Measurements from ENCODE around the gene RPL14. TPM values are rescaled to one million over a fixed set of nuclear protein-coding genes. Genes with fewer than 3 reads are reported as not detected.

The RPL14 gene
- total RNA-seq, 1 experiment from 2014 or later: 624 TPM

DNA sequence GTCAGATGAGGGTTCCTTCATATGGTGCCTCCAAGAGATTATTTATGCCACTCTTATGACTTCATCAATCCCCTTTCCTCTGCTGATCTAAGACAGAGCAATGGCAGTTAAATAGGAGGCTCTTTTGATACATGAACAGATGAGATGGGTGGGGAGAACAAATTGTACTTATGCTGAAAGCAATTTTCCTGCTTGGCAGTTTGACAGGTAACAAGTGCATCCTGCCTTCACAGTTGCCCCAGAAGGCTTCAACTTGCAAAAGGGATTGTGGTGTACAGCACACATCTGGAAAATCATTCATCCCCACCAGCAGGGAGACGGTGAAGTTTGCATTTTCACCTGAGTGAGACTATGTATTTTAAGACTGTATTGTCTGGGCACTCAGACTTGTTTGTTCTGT is 42.9 kb upstream of the RPL14 start:
- POLR2A ChIA-PET (ENCODE audit: unreplicated experiment): no interaction called here

DNA sequence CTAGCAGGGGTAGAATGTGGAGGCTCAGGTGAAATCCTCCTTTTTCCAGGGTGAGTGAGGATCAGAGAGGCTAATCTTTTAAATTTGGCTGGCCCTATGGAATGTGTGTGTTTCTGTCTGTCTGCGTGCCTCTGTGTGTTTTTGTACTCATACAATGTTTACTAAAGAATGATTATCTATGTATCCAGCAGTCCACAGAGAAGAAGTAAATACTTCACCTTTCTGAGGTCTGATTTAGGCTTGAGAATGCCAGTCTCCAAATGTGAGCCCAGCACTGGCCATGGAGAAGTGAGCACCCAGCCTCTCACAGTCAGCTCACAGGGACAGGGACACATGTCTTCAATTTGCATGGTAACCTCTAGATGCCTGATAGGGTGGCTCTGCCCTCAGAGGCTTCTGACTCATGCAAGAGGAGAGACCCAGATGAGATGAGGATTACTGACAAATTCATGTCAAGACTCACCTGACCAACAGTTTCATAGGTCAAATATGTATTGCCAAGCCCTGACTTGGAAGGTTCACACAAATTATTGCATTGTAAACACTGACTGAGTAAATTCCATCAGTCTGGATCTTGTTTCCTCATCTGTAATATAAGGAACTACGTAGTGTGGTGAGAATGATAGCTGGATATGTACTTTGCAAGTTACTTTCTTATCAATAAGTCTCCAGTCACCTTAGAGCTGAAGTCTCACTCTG is 39.1 kb upstream of the RPL14 start:
- Histone ChIP-seq H3K27me3 (ENCODE audit: low read length) (no peaks in the 10 kb centered on the region), H3K36me3 (ENCODE audit: low read depth, low read length) (no peaks in the 10 kb centered on the region), H3K27ac (ENCODE audit: low read length) (peak overlapping the region; percentile 71), H3K9ac (ENCODE audit: low read length) (peak overlapping the region; percentile 2; the same call in 1 of the 2 replicates), H3K79me2 (ENCODE audit: low read length) (no peaks in the 10 kb centered on the region), H3K4me2 (ENCODE audit: low read length) (peak overlapping the region; percentile 50), H3F3A (ENCODE audit: low read length, unreplicated experiment) (no peaks in the 10 kb centered on the region), H3K9me2 (replicated peaks; ENCODE audit: low read length) (no peaks in the 10 kb centered on the region), H3K9me3 (ENCODE audit: low read length) (no peaks in the 10 kb centered on the region), H3K4me1 (ENCODE audit: insufficient read depth, low read length) (peaks cover 21% of the 10 kb centered on the region), H2AFZ (ENCODE audit: low read length) (no peak overlapping the region), H3K4me3 (ENCODE audit: low read length) (no peak overlapping the region), H4K20me1 (ENCODE audit: low read length) (no peaks in the 10 kb centered on the region)
- BruUV-seq (replicated peaks): no TSS peak
- POLR2A ChIA-PET (ENCODE audit: unreplicated experiment): no interaction called here
- CTCF ChIA-PET: no interaction called here
- DNase-seq (peak; percentile 84), ATAC-seq (peak; percentile 83)
- intact Hi-C loops (cut with micrococcal nuclease): no loop called here
- TF ChIP-seq, protein P1, sequence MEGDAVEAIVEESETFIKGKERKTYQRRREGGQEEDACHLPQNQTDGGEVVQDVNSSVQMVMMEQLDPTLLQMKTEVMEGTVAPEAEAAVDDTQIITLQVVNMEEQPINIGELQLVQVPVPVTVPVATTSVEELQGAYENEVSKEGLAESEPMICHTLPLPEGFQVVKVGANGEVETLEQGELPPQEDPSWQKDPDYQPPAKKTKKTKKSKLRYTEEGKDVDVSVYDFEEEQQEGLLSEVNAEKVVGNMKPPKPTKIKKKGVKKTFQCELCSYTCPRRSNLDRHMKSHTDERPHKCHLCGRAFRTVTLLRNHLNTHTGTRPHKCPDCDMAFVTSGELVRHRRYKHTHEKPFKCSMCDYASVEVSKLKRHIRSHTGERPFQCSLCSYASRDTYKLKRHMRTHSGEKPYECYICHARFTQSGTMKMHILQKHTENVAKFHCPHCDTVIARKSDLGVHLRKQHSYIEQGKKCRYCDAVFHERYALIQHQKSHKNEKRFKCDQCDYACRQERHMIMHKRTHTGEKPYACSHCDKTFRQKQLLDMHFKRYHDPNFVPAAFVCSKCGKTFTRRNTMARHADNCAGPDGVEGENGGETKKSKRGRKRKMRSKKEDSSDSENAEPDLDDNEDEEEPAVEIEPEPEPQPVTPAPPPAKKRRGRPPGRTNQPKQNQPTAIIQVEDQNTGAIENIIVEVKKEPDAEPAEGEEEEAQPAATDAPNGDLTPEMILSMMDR (conservative IDR thresholded peaks at IDR 0.05; ENCODE audit: low read depth, low read length): no peak
- TF ChIP-seq EZH2phosphoT487 (IDR thresholded peaks at IDR 0.05; ENCODE audit: borderline replicate concordance, low read length): no peak
- TF ChIP-seq EZH2 (IDR thresholded peaks at IDR 0.05; ENCODE audit: low read length, unreplicated experiment): no peak

More for the DNA sequence above, 42.9 kb upstream of the RPL14 start:
- Histone ChIP-seq H3K79me2 (ENCODE audit: low read length) (no peaks in the 10 kb centered on the region), H4K20me1 (ENCODE audit: low read length) (no peaks in the 10 kb centered on the region), H3K27ac (ENCODE audit: low read length) (no peak overlapping the region), H3K4me2 (ENCODE audit: low read length) (no peak overlapping the region), H3K9me3 (ENCODE audit: low read length) (no peaks in the 10 kb centered on the region), H3K4me1 (ENCODE audit: insufficient read depth, low read length) (peaks cover 21% of the 10 kb centered on the region), H3K36me3 (ENCODE audit: low read depth, low read length) (no peaks in the 10 kb centered on the region), H3F3A (ENCODE audit: low read length, unreplicated experiment) (no peaks in the 10 kb centered on the region), H3K9ac (ENCODE audit: low read length) (no peak overlapping the region), H3K9me2 (replicated peaks; ENCODE audit: low read length) (no peaks in the 10 kb centered on the region), H3K4me3 (ENCODE audit: low read length) (no peak overlapping the region), H3K27me3 (ENCODE audit: low read length) (no peaks in the 10 kb centered on the region), H2AFZ (ENCODE audit: low read length) (no peak overlapping the region)
- BruUV-seq (replicated peaks): no TSS peak
- TF ChIP-seq EZH2 (IDR thresholded peaks at IDR 0.05; ENCODE audit: low read length, unreplicated experiment) (no peak), EZH2phosphoT487 (IDR thresholded peaks at IDR 0.05; ENCODE audit: borderline replicate concordance, low read length) (no peak)
- TF ChIP-seq, protein P1 (conservative IDR thresholded peaks at IDR 0.05; ENCODE audit: low read depth, low read length): no peak
- DNase-seq (no peak), ATAC-seq (no peak)
- CTCF ChIA-PET: no interaction called here
- intact Hi-C loops (cut with micrococcal nuclease): no loop called here

- Histone ChIP-seq H3K9me2 (replicated peaks; ENCODE audit: low read length) (no peaks in the 10 kb centered on the region), H3K4me2 (ENCODE audit: low read length) (no peak overlapping the region), H4K20me1 (ENCODE audit: low read length) (no peaks in the 10 kb centered on the region), H2AFZ (ENCODE audit: low read length) (no peak overlapping the region), H3K4me3 (ENCODE audit: low read length) (no peak overlapping the region), H3K79me2 (ENCODE audit: low read length) (no peaks in the 10 kb centered on the region), H3K9me3 (ENCODE audit: low read length) (no peaks in the 10 kb centered on the region), H3K27ac (ENCODE audit: low read length) (no peak overlapping the region), H3F3A (ENCODE audit: low read length, unreplicated experiment) (no peaks in the 10 kb centered on the region), H3K4me1 (ENCODE audit: insufficient read depth, low read length) (peaks cover 10% of the 10 kb centered on the region), H3K36me3 (ENCODE audit: low read depth, low read length) (no peaks in the 10 kb centered on the region), H3K9ac (ENCODE audit: low read length) (no peak overlapping the region), H3K27me3 (ENCODE audit: low read length) (no peaks in the 10 kb centered on the region)
- POLR2A ChIA-PET (ENCODE audit: unreplicated experiment): no interaction called here
- ATAC-seq: no peak
- BruUV-seq (replicated peaks): no TSS peak
- no peak for DNase-seq
- CTCF ChIA-PET: no interaction called here
- TF ChIP-seq, protein P1 (conservative IDR thresholded peaks at IDR 0.05; ENCODE audit: low read depth, low read length): no peak
- TF ChIP-seq EZH2phosphoT487 (IDR thresholded peaks at IDR 0.05; ENCODE audit: borderline replicate concordance, low read length) (no peak), EZH2 (IDR thresholded peaks at IDR 0.05; ENCODE audit: low read length, unreplicated experiment) (no peak)
- intact Hi-C loops (cut with micrococcal nuclease): no loop called here
These were observed 34.3 kb upstream of the RPL14 start for GRCh38 chr3:40422861-40423260.

Measured in PC-3 (cell line).